ENCODE results near the gene C12orf76.

GRCh38 chr12:110007881-110008280, 40.4 kb downstream of the C12orf76 start:
- TF ChIP-seq CTCF (conservative IDR thresholded peaks at IDR 0.05; ENCODE audit: low read depth in 2 of 2): no peak
- TF ChIP-seq POLR2AphosphoS5 (IDR thresholded peaks at IDR 0.05; ENCODE audit: low read depth): no peak
- TF ChIP-seq CREB1 (CRISPR knock-in tag; IDR thresholded peaks at IDR 0.05; ENCODE audit: low read depth): no peak
- TF ChIP-seq EZH2 (IDR thresholded peaks at IDR 0.05; ENCODE audit: low read depth, unreplicated experiment): no peak
- TF ChIP-seq EZH2phosphoT487 (IDR thresholded peaks at IDR 0.05; ENCODE audit: unreplicated experiment): no peak
- TF ChIP-seq REST (IDR thresholded peaks at IDR 0.05; ENCODE audit: unreplicated experiment): no peak

Data from GM23338 (cell line).